HCT116 (cell line): ENCODE results near the gene LRRC66.

Source experiments
- CEBPB ChIP-seq: IDR thresholded peaks from 2 replicates; pipeline ENCODE4 v1.6.1; 2012; ENCODE audit warnings: low read depth
- EZH2 ChIP-seq: fragments of 200-600 bp; sonication (generic); IDR thresholded peaks from 2 replicates; pipeline ENCODE4 v1.6.1; 2017; ENCODE audit warnings: antibody characterized with exemption, mixed run types
- EZH2phosphoT487 ChIP-seq: fragments of 200-600 bp; IDR thresholded peaks from 2 replicates; pipeline ENCODE4 v1.6.1; 2018; ENCODE audit warnings: antibody characterized with exemption, borderline replicate concordance
- JUND ChIP-seq: IDR thresholded peaks from 2 replicates; pipeline ENCODE4 v1.6.1; 2012
- POLR2A ChIP-seq: IDR thresholded peaks from 2 replicates; pipeline ENCODE4 v1.7.0; 2011; ENCODE audit warnings: borderline replicate concordance; ENCODE audit not compliant: insufficient read depth, insufficient read length; ENCODE audit errors: extremely low read depth
- POLR2AphosphoS5 ChIP-seq: IDR thresholded peaks from 2 replicates; pipeline ENCODE4 v1.6.1; 2011; ENCODE audit warnings: mild to moderate bottlenecking, low read depth, low read length, moderate library complexity
- SIN3A ChIP-seq: IDR thresholded peaks from 2 replicates; pipeline ENCODE4 v1.6.1; 2012; ENCODE audit warnings: low read depth
- SRF ChIP-seq: IDR thresholded peaks from 2 replicates; pipeline ENCODE4 v1.6.1; 2012; ENCODE audit warnings: low read depth
- TCF7L2 ChIP-seq: IDR thresholded peaks from 2 replicates; pipeline ENCODE4 v1.7.0; 2011; ENCODE audit warnings: borderline replicate concordance, inconsistent platforms; ENCODE audit not compliant: insufficient read depth, insufficient read length; ENCODE audit errors: extremely low read depth
- YY1 ChIP-seq: IDR thresholded peaks from 2 replicates; pipeline ENCODE4 v1.6.1; 2011; ENCODE audit warnings: low read length, low read depth, moderate library complexity, mild to moderate bottlenecking; ENCODE audit not compliant: insufficient replicate concordance; ENCODE audit errors: extremely low read depth
- TF ChIP-seq, protein P1 (sequence below), 3 experiments: fragments of 200-600 bp in 1 of 3; sonication (generic) in 1 of 3; IDR thresholded peaks in 2 of 3; conservative IDR thresholded peaks in 1 of 3; 2 replicates each; pipeline ENCODE4 v1.5.1; 2012 to 2017; ENCODE audit warnings: low read depth in 2 of 3, low read length in 2 of 3, antibody characterized with exemption in 1 of 3, borderline replicate concordance in 1 of 3, control low read depth in 1 of 3, mild to moderate bottlenecking in 1 of 3, mixed read lengths in 1 of 3, mixed run types in 1 of 3, moderate library complexity in 1 of 3; ENCODE audit not compliant: insufficient read depth in 1 of 3
- TF ChIP-seq, protein P2 (sequence below): IDR thresholded peaks from 2 replicates; pipeline ENCODE4 v1.6.1; 2011; ENCODE audit warnings: mild to moderate bottlenecking, low read length, moderate library complexity; ENCODE audit not compliant: insufficient replicate concordance; ENCODE audit errors: extremely low read depth
- TF ChIP-seq, protein P3 (sequence below): IDR thresholded peaks from 2 replicates; pipeline ENCODE4 v1.6.1; 2012

DNA sequence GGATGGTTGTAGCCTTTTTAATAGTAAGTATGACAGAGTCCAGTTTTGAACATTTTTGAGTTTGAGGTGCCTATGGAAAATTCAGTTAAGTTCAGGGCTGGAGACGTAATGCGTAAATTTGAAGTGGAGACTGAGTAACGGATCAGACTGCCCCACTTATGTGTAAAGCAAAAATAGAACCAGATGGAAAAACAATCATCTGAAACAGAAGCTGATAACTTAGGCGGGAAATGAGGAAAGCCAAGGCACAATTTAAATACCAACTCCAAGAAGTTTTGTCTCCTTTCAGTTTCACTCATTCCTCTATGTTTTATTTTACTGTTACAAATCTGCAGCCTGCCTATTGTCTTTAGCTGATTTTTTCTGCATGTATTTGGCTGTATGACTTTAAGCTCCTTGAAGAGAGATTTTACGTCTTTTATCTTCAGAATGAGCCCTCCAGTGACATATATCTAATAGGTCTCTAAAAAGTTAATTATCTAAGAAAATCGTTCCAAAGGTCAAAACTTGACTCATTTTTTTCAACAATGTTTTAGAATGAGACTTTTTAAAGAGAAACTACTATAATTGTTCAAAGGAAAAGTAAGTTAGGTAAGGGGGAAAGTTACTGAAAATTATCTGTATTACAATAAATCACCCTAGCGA, 16.8 kb upstream of the LRRC66 start:
- TF ChIP-seq, protein P1, sequence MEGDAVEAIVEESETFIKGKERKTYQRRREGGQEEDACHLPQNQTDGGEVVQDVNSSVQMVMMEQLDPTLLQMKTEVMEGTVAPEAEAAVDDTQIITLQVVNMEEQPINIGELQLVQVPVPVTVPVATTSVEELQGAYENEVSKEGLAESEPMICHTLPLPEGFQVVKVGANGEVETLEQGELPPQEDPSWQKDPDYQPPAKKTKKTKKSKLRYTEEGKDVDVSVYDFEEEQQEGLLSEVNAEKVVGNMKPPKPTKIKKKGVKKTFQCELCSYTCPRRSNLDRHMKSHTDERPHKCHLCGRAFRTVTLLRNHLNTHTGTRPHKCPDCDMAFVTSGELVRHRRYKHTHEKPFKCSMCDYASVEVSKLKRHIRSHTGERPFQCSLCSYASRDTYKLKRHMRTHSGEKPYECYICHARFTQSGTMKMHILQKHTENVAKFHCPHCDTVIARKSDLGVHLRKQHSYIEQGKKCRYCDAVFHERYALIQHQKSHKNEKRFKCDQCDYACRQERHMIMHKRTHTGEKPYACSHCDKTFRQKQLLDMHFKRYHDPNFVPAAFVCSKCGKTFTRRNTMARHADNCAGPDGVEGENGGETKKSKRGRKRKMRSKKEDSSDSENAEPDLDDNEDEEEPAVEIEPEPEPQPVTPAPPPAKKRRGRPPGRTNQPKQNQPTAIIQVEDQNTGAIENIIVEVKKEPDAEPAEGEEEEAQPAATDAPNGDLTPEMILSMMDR (IDR thresholded peaks at IDR 0.05 in 2 of 3, conservative IDR thresholded peaks at IDR 0.05 in 1 of 3; ENCODE audit: borderline replicate concordance in 1 of 3, insufficient read depth in 1 of 3, low read depth in 2 of 3, low read length in 2 of 3): no peak
- TF ChIP-seq POLR2A: no peak
- TF ChIP-seq EZH2: no peak
- no peak for TF ChIP-seq YY1
- TF ChIP-seq, protein P2, sequence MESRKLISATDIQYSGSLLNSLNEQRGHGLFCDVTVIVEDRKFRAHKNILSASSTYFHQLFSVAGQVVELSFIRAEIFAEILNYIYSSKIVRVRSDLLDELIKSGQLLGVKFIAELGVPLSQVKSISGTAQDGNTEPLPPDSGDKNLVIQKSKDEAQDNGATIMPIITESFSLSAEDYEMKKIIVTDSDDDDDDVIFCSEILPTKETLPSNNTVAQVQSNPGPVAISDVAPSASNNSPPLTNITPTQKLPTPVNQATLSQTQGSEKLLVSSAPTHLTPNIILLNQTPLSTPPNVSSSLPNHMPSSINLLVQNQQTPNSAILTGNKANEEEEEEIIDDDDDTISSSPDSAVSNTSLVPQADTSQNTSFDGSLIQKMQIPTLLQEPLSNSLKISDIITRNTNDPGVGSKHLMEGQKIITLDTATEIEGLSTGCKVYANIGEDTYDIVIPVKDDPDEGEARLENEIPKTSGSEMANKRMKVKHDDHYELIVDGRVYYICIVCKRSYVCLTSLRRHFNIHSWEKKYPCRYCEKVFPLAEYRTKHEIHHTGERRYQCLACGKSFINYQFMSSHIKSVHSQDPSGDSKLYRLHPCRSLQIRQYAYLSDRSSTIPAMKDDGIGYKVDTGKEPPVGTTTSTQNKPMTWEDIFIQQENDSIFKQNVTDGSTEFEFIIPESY: no peak
- no peak for TF ChIP-seq JUND
- no peak for TF ChIP-seq EZH2phosphoT487
- no peak for TF ChIP-seq SRF
- TF ChIP-seq POLR2AphosphoS5: no peak
- TF ChIP-seq TCF7L2: no peak
- no peak for TF ChIP-seq SIN3A
- TF ChIP-seq, protein P3, sequence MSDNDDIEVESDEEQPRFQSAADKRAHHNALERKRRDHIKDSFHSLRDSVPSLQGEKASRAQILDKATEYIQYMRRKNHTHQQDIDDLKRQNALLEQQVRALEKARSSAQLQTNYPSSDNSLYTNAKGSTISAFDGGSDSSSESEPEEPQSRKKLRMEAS: no peak
- no peak for TF ChIP-seq CEBPB
